HepG2 (cell line): ENCODE measurements around the gene PRSS27. TPM values are rescaled to one million over a fixed set of nuclear protein-coding genes. Genes with fewer than 3 reads are reported as not detected.

Experiments used
- ATAC-seq: fragments of 200-7000 bp; cut with Tn5 transposase; 3 replicates; pipeline ENCODE4 v1.9.1; 2020; ENCODE audit warnings: mild to moderate bottlenecking, moderate library complexity
- BruUV-seq: library from RNA; stranded (reverse); fragments of 400-500 nt; replicated peaks from 2 replicates; lab custom pipeline; 2021; lab: Mats Ljungman, UMichigan
- CTCF ChIA-PET: fragments of 300-600 bp; formaldehyde crosslinking; extraction: SDS; loops from one replicate; lab custom pipeline; 2021; ENCODE audit warnings: low total read pairs, inconsistent platforms, low intra/inter-chr PET ratio; lab: Yijun Ruan, JAX
- POLR2A ChIA-PET: fragments of 350-600 bp; sonication (Branson Sonifier 250); formaldehyde crosslinking; loops from one replicate; lab custom pipeline; 2020; ENCODE audit warnings: antibody characterized with exemption, inconsistent platforms; lab: Yijun Ruan, JAX
- DNase-seq: peaks from one replicate; pipeline ENCODE4 v3.0.0-alpha.2; 2015; ENCODE audit warnings: low spot score
- FAIRE-seq: peaks from 3 replicates; lab custom pipeline; 2011; peaks lifted over from hg19 to GRCh38; lab: Jason Lieb, UNC
- H2AFZ ChIP-seq: one replicate; pipeline ENCODE4 v1.6.1; 2011; ENCODE audit warnings: low read length, inconsistent platforms
- H3K27ac ChIP-seq: fragments of 300-600 bp; 3 replicates; pipeline ENCODE4 v1.8.0; 2011; ENCODE audit warnings: mixed run types, mild to moderate bottlenecking, mixed read lengths, low read length, inconsistent platforms; ENCODE audit not compliant: insufficient read depth; ENCODE audit errors: extremely low read length
- H3K27me3 ChIP-seq, 2 experiments: fragments of 200-600 bp in 1 of 2; 2 replicates in 1 of 2; 3 replicates in 1 of 2; pipeline versions ENCODE4 v1.6.0 to v1.8.0; 2011; ENCODE audit warnings: low read length in 2 of 2, mild to moderate bottlenecking in 2 of 2, moderate library complexity in 2 of 2, inconsistent platforms in 1 of 2; ENCODE audit not compliant: insufficient read depth in 2 of 2, control insufficient read depth in 1 of 2
- H3K36me3 ChIP-seq, 2 experiments: fragments of 200-600 bp in 1 of 2; replicated peaks in 1 of 2; 2 replicates in 1 of 2; 3 replicates in 1 of 2; pipeline versions ENCODE4 v1.5.1 to v1.8.0; 2011; ENCODE audit warnings: low read length in 2 of 2, inconsistent platforms in 1 of 2; ENCODE audit not compliant: insufficient read depth in 2 of 2, control insufficient read depth in 1 of 2
- H3K4me1 ChIP-seq: 2 replicates; pipeline ENCODE4 v1.5.1; 2012; ENCODE audit warnings: low read length, inconsistent platforms; ENCODE audit not compliant: insufficient read depth
- H3K4me2 ChIP-seq: 2 replicates; pipeline ENCODE4 v1.6.0; 2011; ENCODE audit warnings: low read depth, low read length, inconsistent platforms
- H3K4me3 ChIP-seq, 3 experiments: fragments of 200-600 bp in 1 of 3; sonication (generic), shearing (Covaris generic) in 1 of 3; replicated peaks in 1 of 3; 2 replicates each; pipeline ENCODE4 v1.5.1; 2011 to 2016; ENCODE audit warnings: low read length in 3 of 3, inconsistent platforms in 2 of 3, low read depth in 2 of 3, mild to moderate bottlenecking in 2 of 3, control low read depth in 1 of 3, mixed read lengths in 1 of 3; ENCODE audit not compliant: insufficient read depth in 1 of 3
- H3K79me2 ChIP-seq: one replicate; pipeline ENCODE4 v1.6.1; 2011; ENCODE audit warnings: low read length, inconsistent platforms; ENCODE audit not compliant: insufficient read depth
- H3K9ac ChIP-seq: 2 replicates; pipeline ENCODE4 v1.6.0; 2011; ENCODE audit warnings: mild to moderate bottlenecking, low read depth, low read length, inconsistent platforms; ENCODE audit not compliant: insufficient read depth
- H3K9me3 ChIP-seq: 2 replicates; pipeline ENCODE4 v1.5.1; 2012; ENCODE audit warnings: mild to moderate bottlenecking, low read length
- H4K20me1 ChIP-seq: 2 replicates; pipeline ENCODE4 v1.6.0; 2011; ENCODE audit warnings: inconsistent platforms, mild to moderate bottlenecking, low read length, moderate library complexity; ENCODE audit not compliant: insufficient read depth
- AGO2 ChIP-seq: fragments of 200-400 bp; formaldehyde crosslinking; optimal IDR thresholded peaks from 2 replicates; pipeline ENCODE3; 2017; ENCODE audit warnings: mild to moderate bottlenecking, low read depth, low read length, moderate library complexity
- MAZ ChIP-seq, 2 experiments: sonication (generic) in 1 of 2; formaldehyde crosslinking in 1 of 2; IDR thresholded peaks; 2 replicates each; pipeline versions ENCODE4 v1.5.0 to v1.6.1; 2012 to 2020; ENCODE audit warnings: low read depth in 2 of 2, mild to moderate bottlenecking in 2 of 2, borderline replicate concordance in 1 of 2, improper control_type of control experiment in 1 of 2, low read length in 1 of 2, missing genetic modification reagents in 1 of 2, moderate library complexity in 1 of 2
- RFXANK ChIP-seq: IDR thresholded peaks from 2 replicates; pipeline ENCODE4 v1.6.1; 2016
- UBTF ChIP-seq: sonication (generic); formaldehyde crosslinking; IDR thresholded peaks from 2 replicates; pipeline ENCODE4 v1.4.0; 2020; ENCODE audit warnings: mild to moderate bottlenecking, missing genetic modification reagents
- WGBS: methylation state at CpG from one replicate; pipeline ENCODE4 v1.1.6; 2017; ENCODE audit warnings: low lambda C conversion rate; 5-methylcytosine and 5-hydroxymethylcytosine counted together
- in situ Hi-C: cut with HindIII; loops from 2 replicates; pipeline ENCODE4 v1.10.0; 2017; ENCODE audit warnings: low pct_unique_long_range_greater_than_20kb; ENCODE audit not compliant: extremely low pct_ligation_motif_present
- intact Hi-C: fragments of 100-400 bp; cut with micrococcal nuclease; formaldehyde crosslinking; loops from one replicate; pipeline ENCODE4 v1.10.0; 2022; ENCODE audit not compliant: unreplicated experiment
- polyA plus RNA-seq, 8 experiments: library from polyadenylated mRNA; depleted of rRNA in 3 of 8; stranded (reverse) in 7 of 8; unstranded in 1 of 8; fragments of >200 nt; fragmentation: Illumina TruSeq in 4 of 8; extraction: Trizol in 4 of 8; gene quantifications; 2 replicates each; pipeline versions ENCODE4 v1.2.1 to v1.2.3, GENCODE V29; 2011 to 2016; ENCODE audit warnings: low read depth in 4 of 8, missing spikeins in 1 of 8, mixed read lengths in 1 of 8; ENCODE audit not compliant: insufficient read depth in 1 of 8
- total RNA-seq, 5 experiments: library from RNA; depleted of rRNA; stranded (reverse); fragments of >200 nt; fragmentation: Illumina TruSeq; extraction: Trizol; gene quantifications; 2 replicates each; pipeline ENCODE4 v1.2.3, GENCODE V29; 2016; ENCODE audit warnings: low read depth in 1 of 5

The PRSS27 gene
- total and polyA plus RNA-seq, 2 of the 13 experiments (the other 11 are each of a cell fraction or from before 2014, with no cell fraction given): 0.20 to 0.73 TPM

DNA sequence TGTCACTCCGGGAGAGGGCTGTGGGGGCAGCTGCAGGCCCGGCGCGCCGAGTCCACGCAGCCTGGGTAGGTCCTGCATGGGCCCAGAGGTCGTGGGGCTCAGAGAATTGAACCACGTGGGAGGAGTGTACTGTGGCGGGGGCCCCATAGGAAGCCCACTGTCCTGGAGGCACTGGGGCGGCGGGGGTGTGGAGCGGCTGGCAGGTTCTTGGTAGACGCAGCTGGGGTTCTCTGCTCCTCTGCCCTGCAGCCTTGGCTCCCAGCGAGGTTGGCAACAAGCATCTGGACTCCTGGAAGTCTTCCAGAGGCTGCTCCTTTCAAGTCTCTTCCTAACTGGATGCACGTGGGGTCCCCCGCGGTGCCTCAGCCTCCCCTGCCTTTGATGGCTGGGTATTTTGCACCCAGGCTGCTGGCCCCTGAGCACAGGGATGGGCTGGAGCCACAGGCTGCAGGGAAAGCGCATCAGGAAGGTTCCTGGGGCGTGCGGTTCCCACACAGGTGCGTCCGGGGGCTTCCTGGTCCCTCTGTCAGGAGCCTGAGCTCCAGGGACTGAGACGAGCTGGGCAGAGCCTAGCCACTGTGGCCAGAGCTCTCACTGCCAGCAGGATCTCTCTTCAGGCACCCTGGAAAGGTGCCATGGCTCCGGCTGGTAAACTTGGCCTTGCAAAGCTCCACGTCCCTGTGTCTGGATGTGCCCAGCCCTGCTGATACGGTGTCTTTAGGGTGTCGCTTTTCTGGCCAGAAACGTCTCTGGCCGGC, 28.4 kb downstream of the PRSS27 start:
- Histone ChIP-seq H3K4me3 (no peak overlapping the region), H3K27ac (no peak overlapping the region), H3K4me2 (no peak overlapping the region), H3K79me2 (peaks cover 14% of the 10 kb centered on the region), H4K20me1 (peaks cover 6% of the 10 kb centered on the region; the same call in 1 of the 2 replicates), H3K4me1 (no peaks in the 10 kb centered on the region), H3K27me3 (no peaks in the 10 kb centered on the region), H2AFZ (no peak overlapping the region), H3K9ac (no peak overlapping the region), H3K36me3 (peaks cover 4 to 15% of the 10 kb centered on the region in 2 experiments; a peak in 1 of 5 replicates), H3K9me3 (no peaks in the 10 kb centered on the region)
- ChIA-PET CTCF (no interaction called here), POLR2A (interaction anchor here (0.7 kb wide), 1 partner anchor 9 kb away, joined by 3 read pairs; the partner anchor contains the start of gene KCTD5)
- FAIRE-seq: no peak
- ATAC-seq: no peak
- BruUV-seq: no TSS peak
- no peak for DNase-seq
- 98% methylated on average over 16 of the region's 29 CpGs for WGBS
- intact Hi-C loops (no loop called here), in situ Hi-C loops (no loop called here)
- no peak for TF ChIP-seq MAZ (IDR thresholded peaks at IDR 0.05; ENCODE audit: borderline replicate concordance, low read depth, low read length)
- TF ChIP-seq MAZ (CRISPR knock-in tag; IDR thresholded peaks at IDR 0.05; ENCODE audit: low read depth): no peak
- no peak for TF ChIP-seq RFXANK (CRISPR knock-in tag)
- TF ChIP-seq UBTF (CRISPR knock-in tag): no peak
- TF ChIP-seq AGO2: peak; percentile 29
